Fibroblast of lung (primary cell): ENCODE data around the gene MROH9. TPM values are rescaled to one million over a fixed set of nuclear protein-coding genes. Genes with fewer than 3 reads are reported as not detected.
"Not testable (repeated sequence)": the region's sequence is repeated elsewhere in the genome, so short reads cannot be mapped to it uniquely, and the experiment has no call there.

ENCODE experiments used
- DNase-seq, 2 donors: peaks; one replicate each; pipeline versions ENCODE4 v3.0.0 to v3.0.0-alpha.2; 2010; ENCODE audit warnings: low read depth in 2 of 2
- H2AFZ ChIP-seq: 2 replicates; pipeline ENCODE4 v1.5.1; 2012; ENCODE audit warnings: low read length, control low read depth, inconsistent platforms
- H3K27ac ChIP-seq: 2 replicates; pipeline ENCODE4 v1.5.1; 2011; ENCODE audit warnings: low read length, control low read depth; ENCODE audit not compliant: insufficient read depth
- H3K27me3 ChIP-seq: 2 replicates; pipeline ENCODE4 v1.5.1; 2011; ENCODE audit warnings: mild to moderate bottlenecking, low read length; ENCODE audit not compliant: control insufficient read depth, insufficient read depth
- H3K36me3 ChIP-seq: 2 replicates; pipeline ENCODE4 v1.5.1; 2011; ENCODE audit warnings: low read length; ENCODE audit not compliant: control insufficient read depth, insufficient read depth
- H3K4me1 ChIP-seq: 2 replicates; pipeline ENCODE4 v1.5.1; 2011; ENCODE audit warnings: low read length; ENCODE audit not compliant: control insufficient read depth, insufficient read depth; ENCODE audit errors: extremely low read depth
- H3K4me2 ChIP-seq: 2 replicates; pipeline ENCODE4 v1.5.1; 2011; ENCODE audit warnings: low read length, control low read depth; ENCODE audit not compliant: insufficient read depth; ENCODE audit errors: extremely low read depth
- H3K4me3 ChIP-seq, 4 experiments: fragments of 200-600 bp in 1 of 4; sonication (generic) in 1 of 4; replicated peaks in 1 of 4; 2 replicates each; pipeline ENCODE4 v1.5.1; 2011 to 2016; ENCODE audit warnings: low read length in 4 of 4, low read depth in 3 of 4, mild to moderate bottlenecking in 3 of 4, control low read depth in 2 of 4, inconsistent platforms in 1 of 4, mixed read lengths in 1 of 4; ENCODE audit not compliant: insufficient read depth in 1 of 4; ENCODE audit errors: control extremely low read depth in 1 of 4
- H3K79me2 ChIP-seq: 2 replicates; pipeline ENCODE4 v1.5.1; 2012; ENCODE audit warnings: mild to moderate bottlenecking, low read length, inconsistent platforms; ENCODE audit not compliant: control insufficient read depth, insufficient read depth
- H3K9ac ChIP-seq: 2 replicates; pipeline ENCODE4 v1.5.1; 2011; ENCODE audit warnings: mild to moderate bottlenecking, low read length, control low read depth; ENCODE audit not compliant: insufficient read depth
- H3K9me3 ChIP-seq: 2 replicates; pipeline ENCODE4 v1.5.1; 2012; ENCODE audit warnings: low read depth, low read length; ENCODE audit not compliant: control insufficient read depth, insufficient read depth
- H4K20me1 ChIP-seq: 2 replicates; pipeline ENCODE4 v1.5.1; 2011; ENCODE audit warnings: low read length; ENCODE audit not compliant: control insufficient read depth, insufficient read depth; ENCODE audit errors: extremely low read depth
- CTCF ChIP-seq, 2 donors: IDR thresholded peaks in 1 of 2; conservative IDR thresholded peaks in 1 of 2; 1 replicate in 1 of 2; 2 replicates in 1 of 2; pipeline ENCODE4 v1.5.1; 2011 to 2012; ENCODE audit warnings: low read length in 2 of 2, control low read depth in 1 of 2, inconsistent platforms in 1 of 2, low read depth in 1 of 2, mild to moderate bottlenecking in 1 of 2
- EZH2 ChIP-seq: IDR thresholded peaks from 2 replicates; pipeline ENCODE4 v1.5.1; 2012; ENCODE audit warnings: low read length, control low read depth, mild to moderate bottlenecking; ENCODE audit errors: missing control alignments
- polyA plus RNA-seq, 2 donors: library from polyadenylated mRNA; depleted of rRNA in 1 of 2; stranded (reverse) in 1 of 2; unstranded in 1 of 2; fragments of >200 nt; gene quantifications; 2 replicates each; pipeline ENCODE4 v1.2.1, GENCODE V29; 2011 to 2012; ENCODE audit warnings: missing spikeins in 1 of 2
- total RNA-seq: library from RNA; depleted of rRNA; stranded (reverse); fragments of >200 nt; gene quantifications from 2 replicates; pipeline ENCODE4 v1.2.1, GENCODE V29; 2014

The MROH9 gene
- total and polyA plus RNA-seq, 2 donors (not counting 1 experiment from before 2014, with no cell fraction given) = 0.15 TPM; not detected in 1

GRCh38 chr1:170917373-170917772, 18.0 kb upstream of the MROH9 start:
- H3K79me2 ChIP-seq = no peaks in the 10 kb centered on the region
- no peak overlapping the region for H3K4me2 ChIP-seq
- H3K36me3 ChIP-seq = no peaks in the 10 kb centered on the region
- H3K27ac ChIP-seq = no peak overlapping the region
- H3K9ac ChIP-seq = no peak overlapping the region
- no peaks in the 10 kb centered on the region for H4K20me1 ChIP-seq
- H3K9me3 ChIP-seq = no peaks in the 10 kb centered on the region
- no peaks in the 10 kb centered on the region for H3K27me3 ChIP-seq
- no peak for TF ChIP-seq CTCF (conservative IDR thresholded peaks at IDR 0.05 in 1 of 2, IDR thresholded peaks at IDR 0.05 in 1 of 2; ENCODE audit: low read depth in 1 of 2, low read length in 2 of 2)
- TF ChIP-seq EZH2 = no peak
- H3K4me1 ChIP-seq = no peaks in the 10 kb centered on the region
- H3K4me3 ChIP-seq = no peak overlapping the region
- peak overlapping the region; percentile 10 for H2AFZ ChIP-seq
- DNase-seq = no peak

- H3K9me3 ChIP-seq, H3K4me1 ChIP-seq, H4K20me1 ChIP-seq, H2AFZ ChIP-seq, H3K27ac ChIP-seq, H3K36me3 ChIP-seq, H3K4me3 ChIP-seq, H3K4me2 ChIP-seq, H3K9ac ChIP-seq, H3K79me2 ChIP-seq, H3K27me3 ChIP-seq: not testable (repeated sequence)
- DNase-seq = peak; percentile 21 to 56
Observed at GRCh38 chr1:170924656-170925055, 10.7 kb upstream of the MROH9 start.

- TF ChIP-seq CTCF (conservative IDR thresholded peaks at IDR 0.05 in 1 of 2, IDR thresholded peaks at IDR 0.05 in 1 of 2; ENCODE audit: low read depth in 1 of 2, low read length in 2 of 2) = no peak
- TF ChIP-seq EZH2 = no peak
- no peaks in the 10 kb centered on the region for H3K4me1 ChIP-seq
- H3K79me2 ChIP-seq = no peaks in the 10 kb centered on the region
- no peak overlapping the region for H2AFZ ChIP-seq
- H3K27me3 ChIP-seq = no peaks in the 10 kb centered on the region
- peak in 1 of 2 donors; percentile 7 for DNase-seq
- H3K27ac ChIP-seq = no peak overlapping the region
- no peak overlapping the region for H3K4me3 ChIP-seq
- H3K4me2 ChIP-seq = no peak overlapping the region
- no peak overlapping the region for H3K9ac ChIP-seq
- H4K20me1 ChIP-seq = no peaks in the 10 kb centered on the region
- no peaks in the 10 kb centered on the region for H3K36me3 ChIP-seq
- H3K9me3 ChIP-seq = no peaks in the 10 kb centered on the region
Observed at GRCh38 chr1:170927955-170928840, 7.1 kb upstream of the MROH9 start.
